Skeletal muscle satellite cell (primary cell): ENCODE measurements around the gene DOCK4.
A peak's percentile ranks its signal among the peaks of the same experiment; 100 is the strongest.

Experiments
- H3K27me3 ChIP-seq: 2 replicates; pipeline ENCODE4 v1.7.0; 2013; ENCODE audit warnings: low read length; ENCODE audit not compliant: control insufficient read depth, insufficient read depth
- H3K36me3 ChIP-seq: 2 replicates; pipeline ENCODE4 v1.7.0; 2013; ENCODE audit warnings: mild to moderate bottlenecking, control low read depth, low read length; ENCODE audit not compliant: insufficient read depth
- H3K4me1 ChIP-seq: 2 replicates; pipeline ENCODE4 v1.7.0; 2013; ENCODE audit warnings: low read length; ENCODE audit not compliant: control insufficient read depth, insufficient read depth
- H3K4me2 ChIP-seq: 2 replicates; pipeline ENCODE4 v1.7.0; 2013; ENCODE audit warnings: mild to moderate bottlenecking, low read length
- H3K4me3 ChIP-seq: 2 replicates; pipeline ENCODE4 v1.7.0; 2013; ENCODE audit warnings: low read length
- H3K9ac ChIP-seq: 2 replicates; pipeline ENCODE4 v1.7.0; 2013; ENCODE audit warnings: mild to moderate bottlenecking, low read depth, low read length, moderate library complexity
- H3K9me3 ChIP-seq: replicated peaks from 2 replicates; pipeline ENCODE4 v1.7.0; 2013; ENCODE audit warnings: mild to moderate bottlenecking, control low read depth, low read length

DOCK4 gene

DNA sequence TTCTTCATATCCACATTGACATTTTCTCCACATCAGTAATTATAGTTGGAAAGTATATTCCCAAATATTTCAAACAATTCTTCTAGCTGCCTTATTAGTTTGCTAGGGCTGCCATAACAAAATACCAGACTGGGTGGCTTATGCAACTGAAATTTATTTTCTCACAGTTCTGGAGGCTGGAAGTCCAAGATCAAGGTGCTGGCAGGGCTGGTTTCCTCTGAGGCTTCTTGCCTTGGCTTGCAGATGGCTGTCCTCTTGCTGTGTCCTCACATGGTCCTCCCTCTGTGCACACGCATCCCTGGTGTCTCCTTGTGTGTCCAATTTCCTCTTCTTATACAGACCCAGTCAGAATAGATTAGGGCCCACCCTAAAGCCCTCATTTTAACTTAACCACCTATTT is 34.5 kb downstream of the DOCK4 start:
- H3K9ac ChIP-seq = no peak overlapping the region
- no peaks in the 10 kb centered on the region for H3K36me3 ChIP-seq
- no peak overlapping the region for H3K4me2 ChIP-seq
- H3K4me1 ChIP-seq = peaks cover 6% of the 10 kb centered on the region
- H3K27me3 ChIP-seq = no peaks in the 10 kb centered on the region
- no peaks in the 10 kb centered on the region for H3K9me3 ChIP-seq
- no peak overlapping the region for H3K4me3 ChIP-seq

GRCh38 chr7:112168915-112169314 is 37.3 kb downstream of the DOCK4 start:
- no peaks in the 10 kb centered on the region for H3K36me3 ChIP-seq
- H3K27me3 ChIP-seq = no peaks in the 10 kb centered on the region
- H3K9me3 ChIP-seq = no peaks in the 10 kb centered on the region
- H3K4me1 ChIP-seq = peaks cover 6% of the 10 kb centered on the region
- H3K4me3 ChIP-seq = no peak overlapping the region
- no peak overlapping the region for H3K9ac ChIP-seq
- H3K4me2 ChIP-seq = no peak overlapping the region

GRCh38 chr7:112167147-112167546 is 39.1 kb downstream of the DOCK4 start:
- no peaks in the 10 kb centered on the region for H3K27me3 ChIP-seq
- no peak overlapping the region for H3K9ac ChIP-seq
- no peak overlapping the region for H3K4me2 ChIP-seq
- no peaks in the 10 kb centered on the region for H3K36me3 ChIP-seq
- peaks cover 9% of the 10 kb centered on the region for H3K4me1 ChIP-seq
- H3K9me3 ChIP-seq = no peaks in the 10 kb centered on the region
- no peak overlapping the region for H3K4me3 ChIP-seq

DNA sequence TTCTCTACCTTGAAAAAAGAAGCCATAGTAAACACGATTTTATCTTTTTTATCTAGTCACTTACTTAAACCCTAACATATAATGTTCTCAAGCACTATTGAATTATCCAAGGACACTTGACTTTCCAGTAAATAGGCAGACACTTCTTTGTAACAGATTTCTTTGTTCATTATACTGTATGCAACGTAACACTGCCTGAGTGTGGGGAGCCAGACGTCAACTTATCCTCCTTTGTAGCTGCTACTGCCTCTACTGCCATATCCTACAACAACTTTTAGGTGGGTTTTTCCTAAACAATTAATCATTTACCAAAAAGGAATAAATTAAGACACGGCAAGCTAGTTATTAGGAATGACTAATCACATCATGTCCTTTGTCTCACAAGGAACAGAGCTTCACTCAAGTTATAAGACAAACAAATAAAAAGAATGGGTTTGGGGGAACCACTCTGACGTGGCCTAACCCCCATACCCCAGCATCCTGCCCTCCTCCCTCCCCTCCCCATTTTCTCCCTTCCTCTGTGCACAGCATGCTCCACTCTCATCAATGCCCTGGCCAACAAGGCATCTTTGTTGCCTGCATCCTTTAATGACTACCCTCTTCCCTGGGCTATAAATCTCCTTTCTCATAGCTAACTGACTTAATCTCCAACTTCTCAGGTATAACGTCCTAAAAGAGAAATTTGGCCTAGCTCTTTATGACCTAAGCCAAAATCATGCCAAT is 43.3 kb downstream of the DOCK4 start:
- Histone ChIP-seq H3K4me3 (no peak overlapping the region), H3K4me2 (no peak overlapping the region), H3K27me3 (no peaks in the 10 kb centered on the region), H3K9me3 (no peaks in the 10 kb centered on the region), H3K4me1 (peaks cover 19% of the 10 kb centered on the region), H3K9ac (no peak overlapping the region), H3K36me3 (no peaks in the 10 kb centered on the region)

DNA sequence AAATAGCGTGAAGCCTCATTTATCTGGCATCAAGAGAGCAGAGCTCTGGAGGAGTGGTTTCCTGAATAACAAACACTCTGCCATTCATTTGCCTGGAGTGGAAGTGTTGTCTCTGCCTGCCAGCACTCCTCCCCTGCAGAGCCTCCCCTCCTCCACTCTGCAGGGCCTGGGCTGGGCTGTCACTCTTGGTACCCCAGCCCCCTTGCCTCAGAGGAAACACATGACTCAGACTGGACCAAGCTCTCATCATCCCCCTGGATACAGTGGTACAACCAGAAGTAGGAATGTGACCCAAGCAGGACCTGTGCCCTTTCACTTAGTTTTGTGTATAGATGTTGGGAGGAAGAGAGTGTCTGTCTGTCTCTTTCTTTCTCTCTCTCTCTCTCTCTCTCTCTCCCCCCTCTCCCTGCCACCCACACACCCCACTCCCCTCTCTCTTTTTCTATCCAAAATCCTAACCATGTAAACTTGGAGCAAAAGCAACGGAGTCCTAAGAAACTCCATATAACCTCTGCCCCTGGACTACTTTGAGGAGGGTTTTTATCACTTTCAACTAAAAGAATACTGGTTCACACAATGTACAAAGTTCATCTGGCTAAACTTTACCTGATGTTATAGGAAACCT is 43.9 kb downstream of the DOCK4 start:
- peak overlapping the region; percentile 10 for H3K4me2 ChIP-seq
- no peaks in the 10 kb centered on the region for H3K36me3 ChIP-seq
- H3K27me3 ChIP-seq = no peaks in the 10 kb centered on the region
- H3K4me3 ChIP-seq = no peak overlapping the region
- no peaks in the 10 kb centered on the region for H3K9me3 ChIP-seq
- no peak overlapping the region for H3K9ac ChIP-seq
- H3K4me1 ChIP-seq = peaks cover 20% of the 10 kb centered on the region

- Histone ChIP-seq H3K27me3 (no peaks in the 10 kb centered on the region), H3K9me3 (no peaks in the 10 kb centered on the region), H3K4me2 (peak overlapping the region; percentile 10), H3K9ac (no peak overlapping the region), H3K36me3 (no peaks in the 10 kb centered on the region), H3K4me3 (no peak overlapping the region), H3K4me1 (peaks cover 28% of the 10 kb centered on the region)
Measured at GRCh38 chr7:112161253-112162141, 44.7 kb downstream of the DOCK4 start.

GRCh38 chr7:112160771-112161150 is 45.4 kb downstream of the DOCK4 start:
- H3K9me3 ChIP-seq = no peaks in the 10 kb centered on the region
- H3K27me3 ChIP-seq = no peaks in the 10 kb centered on the region
- H3K4me2 ChIP-seq = no peak overlapping the region
- no peak overlapping the region for H3K9ac ChIP-seq
- peaks cover 28% of the 10 kb centered on the region for H3K4me1 ChIP-seq
- H3K4me3 ChIP-seq = no peak overlapping the region
- no peaks in the 10 kb centered on the region for H3K36me3 ChIP-seq

DNA sequence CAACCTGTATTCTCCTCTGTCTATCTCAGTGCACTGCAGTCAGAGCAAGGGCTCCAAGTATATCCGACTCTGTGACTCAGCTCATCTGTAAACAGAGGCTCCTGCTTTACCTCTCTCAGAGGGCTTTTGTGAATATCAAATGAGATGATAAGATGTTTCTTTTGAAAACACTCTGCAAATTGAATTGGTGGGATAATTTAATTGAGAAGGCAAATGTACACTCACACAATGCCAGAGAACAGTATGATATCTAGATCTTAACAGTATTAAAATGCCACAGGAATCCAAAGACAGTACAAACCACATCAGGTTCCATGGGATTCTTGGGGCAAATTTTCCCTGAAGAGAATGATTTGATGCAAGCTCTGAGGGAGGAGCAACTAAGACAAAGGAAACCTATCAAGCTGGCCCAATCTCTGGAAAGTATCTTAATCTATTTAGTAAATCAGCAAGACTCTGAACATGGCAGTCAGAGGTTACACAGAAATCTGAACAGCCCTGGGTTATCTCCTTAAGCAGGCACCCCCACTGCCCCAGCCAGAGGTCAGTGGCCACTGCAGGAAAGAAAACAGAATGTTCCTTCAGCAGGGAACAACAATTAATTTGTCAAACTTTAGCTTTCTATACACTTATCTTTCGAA is 45.9 kb downstream of the DOCK4 start:
- H3K27me3 ChIP-seq = no peaks in the 10 kb centered on the region

GRCh38 chr7:112159351-112159750 is 46.8 kb downstream of the DOCK4 start:
- Histone ChIP-seq H3K36me3 (no peaks in the 10 kb centered on the region), H3K4me3 (no peak overlapping the region), H3K4me1 (peaks cover 28% of the 10 kb centered on the region), H3K4me2 (no peak overlapping the region), H3K9ac (no peak overlapping the region), H3K27me3 (no peaks in the 10 kb centered on the region), H3K9me3 (no peaks in the 10 kb centered on the region)

More for the DNA sequence above, 45.9 kb downstream of the DOCK4 start:
- Histone ChIP-seq H3K4me2 (no peak overlapping the region), H3K9me3 (no peaks in the 10 kb centered on the region), H3K4me3 (no peak overlapping the region), H3K4me1 (peaks cover 28% of the 10 kb centered on the region), H3K36me3 (no peaks in the 10 kb centered on the region), H3K9ac (no peak overlapping the region)

- Histone ChIP-seq H3K9me3 (no peaks in the 10 kb centered on the region), H3K27me3 (no peaks in the 10 kb centered on the region), H3K9ac (no peak overlapping the region), H3K4me3 (no peak overlapping the region), H3K36me3 (no peaks in the 10 kb centered on the region), H3K4me1 (peaks cover 18% of the 10 kb centered on the region), H3K4me2 (peak overlapping the region; percentile 13)
Measured at GRCh38 chr7:112157072-112157471, 49.1 kb downstream of the DOCK4 start.

GRCh38 chr7:112156412-112156811 is 49.8 kb downstream of the DOCK4 start:
- no peak overlapping the region for H3K9ac ChIP-seq
- H3K4me3 ChIP-seq = no peak overlapping the region
- no peaks in the 10 kb centered on the region for H3K9me3 ChIP-seq
- H3K36me3 ChIP-seq = no peaks in the 10 kb centered on the region
- no peaks in the 10 kb centered on the region for H3K27me3 ChIP-seq
- H3K4me1 ChIP-seq = peaks cover 15% of the 10 kb centered on the region
- H3K4me2 ChIP-seq = no peak overlapping the region
